K562 (cell line): ENCODE measurements around the gene GRIK1. TPM values are rescaled to one million over a fixed set of nuclear protein-coding genes. Genes with fewer than 3 reads are reported as not detected.

Experiments used
- ATF3 ChIP-seq, 2 experiments: fragments of 450-650 bp in 1 of 2; sonication (generic) in 1 of 2; formaldehyde crosslinking in 1 of 2; IDR thresholded peaks in 1 of 2; conservative IDR thresholded peaks in 1 of 2; 2 replicates each; pipeline versions ENCODE4 v1.6.1 to v1.8.1; 2016 to 2023; ENCODE audit warnings: mild to moderate bottlenecking in 2 of 2, moderate library complexity in 2 of 2, inconsistent platforms in 1 of 2, missing genetic modification reagents in 1 of 2
- BHLHE40 ChIP-seq: IDR thresholded peaks from 2 replicates; pipeline ENCODE4 v1.6.1; 2011; ENCODE audit warnings: low read length, improper control_type of control experiment
- BRD4 ChIP-seq: fragments of 200-600 bp; sonication (generic); IDR thresholded peaks from 2 replicates; pipeline ENCODE4 v1.6.1; 2017; ENCODE audit warnings: inconsistent platforms
- CBX5 ChIP-seq: IDR thresholded peaks from 2 replicates; pipeline ENCODE4 v1.6.1; 2014; ENCODE audit warnings: low read depth, borderline replicate concordance
- CHD1 ChIP-seq: fragments of 200-600 bp; sonication (generic); IDR thresholded peaks from one replicate; pipeline ENCODE4 v1.6.1; 2012; ENCODE audit warnings: mild to moderate bottlenecking, moderate library complexity, low read length, inconsistent platforms
- E2F6 ChIP-seq, 2 experiments: IDR thresholded peaks; 2 replicates each; pipeline ENCODE4 v1.6.1; 2011; ENCODE audit warnings: borderline replicate concordance in 1 of 2, control low read depth in 1 of 2, low read depth in 1 of 2, low read length in 1 of 2, mild to moderate bottlenecking in 1 of 2, mixed read lengths in 1 of 2, moderate library complexity in 1 of 2; ENCODE audit not compliant: insufficient read depth in 1 of 2, insufficient read length in 1 of 2, poor library complexity in 1 of 2, severe bottlenecking in 1 of 2; ENCODE audit errors: extremely low read depth in 1 of 2
- GABPA ChIP-seq: fragments of 200-800 bp; sonication (Bioruptor generic); conservative IDR thresholded peaks from 2 replicates; pipeline ENCODE4 v1.6.1; 2016; ENCODE audit warnings: low read depth, missing genetic modification characterization, missing compliant biosample characterization
- GATAD2B ChIP-seq: fragments of 450-650 bp; IDR thresholded peaks from 2 replicates; pipeline ENCODE4 v1.6.1; 2017; ENCODE audit warnings: mild to moderate bottlenecking, borderline replicate concordance
- GTF2E2 ChIP-seq: fragments of 200-800 bp; sonication (Bioruptor generic); IDR thresholded peaks from 2 replicates; pipeline ENCODE4 v1.6.1; 2016; ENCODE audit warnings: missing genetic modification characterization, missing compliant biosample characterization
- HDAC6 ChIP-seq: IDR thresholded peaks from 2 replicates; pipeline ENCODE4 v1.6.1; 2012; ENCODE audit warnings: low read depth, mild to moderate bottlenecking, control low read depth, inconsistent platforms, low read length, moderate library complexity
- MAFK ChIP-seq: IDR thresholded peaks from 2 replicates; pipeline ENCODE4 v1.6.1; 2011; ENCODE audit warnings: low read length, improper control_type of control experiment
- RCOR1 ChIP-seq, 2 experiments: IDR thresholded peaks; 2 replicates each; pipeline ENCODE4 v1.6.1; 2012; ENCODE audit warnings: low read depth in 2 of 2, low read length in 2 of 2, borderline replicate concordance in 1 of 2, improper control_type of control experiment in 1 of 2
- SRSF9 ChIP-seq: fragments of 200-400 bp; formaldehyde crosslinking; IDR thresholded peaks from 2 replicates; pipeline ENCODE4 v1.6.1; 2017; ENCODE audit warnings: low read depth, low read length, borderline replicate concordance
- TBL1XR1 ChIP-seq, 2 experiments: IDR thresholded peaks; 2 replicates each; pipeline ENCODE4 v1.6.1; 2012; ENCODE audit warnings: improper control_type of control experiment in 2 of 2, low read length in 2 of 2, mild to moderate bottlenecking in 1 of 2
- TCF3 ChIP-seq: sonication (generic); formaldehyde crosslinking; IDR thresholded peaks from 2 replicates; pipeline ENCODE4 v1.4.0; 2020; ENCODE audit warnings: mild to moderate bottlenecking, missing genetic modification reagents
- TRIM25 ChIP-seq: fragments of 450-650 bp; IDR thresholded peaks from 2 replicates; pipeline ENCODE4 v1.7.0; 2016; ENCODE audit warnings: borderline replicate concordance
- YY1 ChIP-seq, 3 experiments: IDR thresholded peaks; 2 replicates each; pipeline ENCODE4 v1.6.1; 2011; ENCODE audit warnings: low read length in 2 of 3, mild to moderate bottlenecking in 2 of 3, moderate library complexity in 2 of 3, borderline replicate concordance in 1 of 3, control low read depth in 1 of 3, low read depth in 1 of 3; ENCODE audit not compliant: insufficient read depth in 3 of 3, insufficient replicate concordance in 2 of 3, control insufficient read depth in 1 of 3, insufficient read length in 1 of 3; ENCODE audit errors: extremely low read depth in 1 of 3
- ZNF398 ChIP-seq: fragments of 250-450 bp; sonication (Bioruptor Pico); IDR thresholded peaks from 2 replicates; pipeline ENCODE4 v1.8.0; 2021; ENCODE audit warnings: moderate library complexity, mild to moderate bottlenecking, inconsistent platforms
- ZNF512 ChIP-seq: IDR thresholded peaks from 2 replicates; pipeline ENCODE4 v1.6.1; 2016; ENCODE audit warnings: missing genetic modification characterization, missing compliant biosample characterization
- polyA plus RNA-seq, 8 experiments: library from polyadenylated mRNA; depleted of rRNA in 4 of 8; stranded (reverse) in 5 of 8; unstranded in 3 of 8; fragments of >200 nt; fragmentation: Nextera tagmentation in 2 of 8; fragmentation: Illumina TruSeq in 1 of 8; extraction: Ambion mirVana in 2 of 8; extraction: Trizol in 1 of 8; gene quantifications; 2 replicates each; pipeline versions ENCODE4 v1.2.1 to v1.2.3, GENCODE V29; 2011 to 2014; ENCODE audit warnings: inconsistent platforms in 1 of 8, missing spikeins in 1 of 8
- total RNA-seq, 7 experiments: library from RNA; depleted of rRNA in 6 of 7; stranded (reverse); fragments of >200 nt in 6 of 7; fragmentation: Illumina TruSeq in 2 of 7; extraction: Trizol in 2 of 7; gene quantifications; 2 replicates each; pipeline versions ENCODE4 v1.2.1 to v1.2.3, GENCODE V29; 2011 to 2021; ENCODE audit warnings: low replicate concordance in 1 of 7

GRIK1 gene
- total and polyA plus RNA-seq, 9 of the 15 experiments (the other 6 are each of a cell fraction or from before 2014, with no cell fraction given), result 0.17 to 2.8 (median 0.53) TPM

GRCh38 chr21:29805105-29805504 lies 134.7 kb downstream of the GRIK1 start (continued):
- TF ChIP-seq SRSF9 (no peak), E2F6 (IDR thresholded peaks at IDR 0.05; ENCODE audit: borderline replicate concordance in 1 of 2, extremely low read depth in 1 of 2, insufficient read depth in 1 of 2, insufficient read length in 1 of 2, low read depth in 1 of 2, low read length in 1 of 2, poor library complexity in 1 of 2, severe bottlenecking in 1 of 2) (no peak), TRIM25 (no peak), MAFK (no peak), GATAD2B (no peak), BRD4 (no peak), GABPA (tag) (0 out of 2 replicates have a peak, but pooled peaks have one; percentile 22), TBL1XR1 (IDR thresholded peaks at IDR 0.05; ENCODE audit: low read length in 2 of 2) (no peak), ZNF398 (no peak), YY1 (IDR thresholded peaks at IDR 0.05; ENCODE audit: borderline replicate concordance in 1 of 3, control insufficient read depth in 1 of 3, extremely low read depth in 1 of 3, insufficient read depth in 3 of 3, insufficient read length in 1 of 3, insufficient replicate concordance in 2 of 3, low read depth in 1 of 3, low read length in 2 of 3) (no peak), RCOR1 (IDR thresholded peaks at IDR 0.05; ENCODE audit: borderline replicate concordance in 1 of 2, low read depth in 2 of 2, low read length in 2 of 2) (peak in 1 of 2 experiments; percentile 55; a peak in 2 of 4 replicates), CBX5 (no peak), GTF2E2 (tag) (no peak), ZNF512 (tag) (no peak), TCF3 (CRISPR knock-in tag) (peak; percentile 29; the same call in 1 of the 2 replicates), ATF3 (IDR thresholded peaks at IDR 0.05) (peak; percentile 23; the same call in 1 of the 2 replicates), ATF3 (CRISPR knock-in tag; conservative IDR thresholded peaks at IDR 0.05) (no peak), CHD1 (no peak), BHLHE40 (0 out of 2 replicates have a peak, but pooled peaks have one; percentile 33), HDAC6 (no peak)
